ENCODE results near the gene SPRYD7. TPM values are rescaled to one million over a fixed set of nuclear protein-coding genes. Genes with fewer than 3 reads are reported as not detected.
"Not testable (repeated sequence)": the region's sequence is repeated elsewhere in the genome, so short reads cannot be mapped to it uniquely, and the experiment has no call there.

The SPRYD7 gene
- total RNA-seq, 2 donors from 2014 or later: 2.0 to 5.6 TPM

GRCh38 chr13:49951754-49952535, 15.8 kb upstream of the SPRYD7 start:
- Histone ChIP-seq H3K36me3 (ENCODE audit: control insufficient read depth, insufficient read depth, low read length) (no peaks in the 10 kb centered on the region), H3K4me1 (ENCODE audit: control insufficient read depth, insufficient read depth, low read length) (no peaks in the 10 kb centered on the region), H3K27me3 (ENCODE audit: control insufficient read depth, insufficient read depth, low read length, poor library complexity, severe bottlenecking) (no peaks in the 10 kb centered on the region), H3K4me3 (ENCODE audit: low read length) (no peak overlapping the region), H3K27ac (ENCODE audit: low read depth, low read length) (no peak overlapping the region), H3K9ac (ENCODE audit: extremely low read depth, low read length, poor library complexity, severe bottlenecking) (no peak overlapping the region), H3K9me3 (ENCODE audit: control insufficient read depth, low read length) (no peaks in the 10 kb centered on the region)
- Mint-ChIP-seq H3K27me3 (ENCODE audit: insufficient read depth) (peaks cover 11% of the 10 kb centered on the region), H3K36me3 (ENCODE audit: low read depth) (no peaks in the 10 kb centered on the region), H3K4me1 (no peaks in the 10 kb centered on the region), H3K9me3 (no peaks in the 10 kb centered on the region), H3K4me3 (no peak overlapping the region), H3K27ac (no peak overlapping the region)
- DNase-seq: no peak
- 86 to 88% methylated on average over 4 to 5 of the region's 7 CpGs for WGBS, 2 experiments (ENCODE audit: insufficient coverage in 1 of 2, insufficient read length in 1 of 2)
- TF ChIP-seq CTCF (conservative IDR thresholded peaks at IDR 0.05): no peak

DNA sequence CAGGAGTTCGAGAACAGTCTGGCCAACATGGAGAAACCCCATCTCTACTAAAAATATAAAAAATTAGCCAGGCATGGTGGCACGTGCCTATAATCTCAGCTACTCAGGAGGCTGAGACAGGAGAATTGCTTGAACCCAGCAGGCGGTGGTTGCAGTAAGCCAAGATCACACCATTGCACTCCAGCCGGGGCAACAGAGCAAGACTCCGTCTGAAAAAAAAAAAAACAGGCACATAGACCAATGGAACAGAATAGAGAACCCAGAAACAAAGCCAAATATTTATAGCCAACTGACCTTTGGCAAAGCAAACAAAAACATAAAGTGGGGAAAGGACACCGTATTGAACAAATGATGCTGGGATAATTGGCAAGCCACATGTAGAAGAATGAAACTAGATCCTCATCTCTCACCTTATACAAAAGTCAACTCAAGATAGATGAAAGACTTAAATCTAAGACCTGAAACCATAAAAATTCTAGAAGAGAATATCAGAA, 12.7 kb upstream of the SPRYD7 start:
- not testable (repeated sequence) for H3K4me1 ChIP-seq (ENCODE audit: control insufficient read depth, insufficient read depth, low read length); H3K4me3 ChIP-seq (ENCODE audit: low read length); H3K9ac ChIP-seq (ENCODE audit: extremely low read depth, low read length, poor library complexity, severe bottlenecking); H3K9me3 ChIP-seq (ENCODE audit: control insufficient read depth, low read length); H3K27me3 Mint-ChIP-seq (ENCODE audit: insufficient read depth); H3K4me3 Mint-ChIP-seq; H3K4me1 Mint-ChIP-seq; H3K36me3 Mint-ChIP-seq (ENCODE audit: low read depth); H3K27ac ChIP-seq (ENCODE audit: low read depth, low read length); DNase-seq; H3K9me3 Mint-ChIP-seq; H3K27me3 ChIP-seq (ENCODE audit: control insufficient read depth, insufficient read depth, low read length, poor library complexity, severe bottlenecking); H3K27ac Mint-ChIP-seq; H3K36me3 ChIP-seq (ENCODE audit: control insufficient read depth, insufficient read depth, low read length)
- WGBS, 2 experiments (ENCODE audit: insufficient coverage in 1 of 2, insufficient read length in 1 of 2): 93% methylated on average over 3 to 6 of the region's 6 CpGs

DNA sequence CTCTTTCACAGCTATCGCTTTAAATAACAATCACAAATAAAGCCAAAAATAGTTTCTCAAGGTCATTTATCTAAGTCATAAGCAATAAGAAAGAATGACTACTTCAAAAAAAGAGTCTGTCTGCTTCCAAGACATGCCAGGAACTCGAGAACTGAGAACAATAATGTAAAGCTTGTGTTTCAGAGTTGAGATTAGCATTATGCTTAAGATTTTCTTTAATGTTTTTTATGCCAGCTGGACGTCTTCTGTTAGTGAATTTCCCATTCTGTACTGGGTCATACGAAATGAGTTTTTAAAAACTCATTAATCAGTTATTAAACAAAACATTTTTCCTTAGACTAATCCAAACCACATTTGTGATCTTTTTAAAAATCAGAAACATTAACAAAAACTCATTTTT, 3.2 kb upstream of the SPRYD7 start:
- Mint-ChIP-seq H3K27me3 (ENCODE audit: insufficient read depth) (peaks cover 19% of the 10 kb centered on the region), H3K9me3 (no peaks in the 10 kb centered on the region), H3K36me3 (ENCODE audit: low read depth) (peaks cover 2% of the 10 kb centered on the region), H3K4me1 (peaks cover 5% of the 10 kb centered on the region), H3K4me3 (no peak overlapping the region), H3K27ac (no peak overlapping the region)
- DNase-seq: no peak
- H3K9me3 ChIP-seq (ENCODE audit: control insufficient read depth, low read length): no peaks in the 10 kb centered on the region
- TF ChIP-seq CTCF (conservative IDR thresholded peaks at IDR 0.05): no peak
- H3K4me1 ChIP-seq (ENCODE audit: control insufficient read depth, insufficient read depth, low read length): no peaks in the 10 kb centered on the region
- H3K36me3 ChIP-seq (ENCODE audit: control insufficient read depth, insufficient read depth, low read length): no peaks in the 10 kb centered on the region
- no peak overlapping the region for H3K27ac ChIP-seq (ENCODE audit: low read depth, low read length)
- H3K4me3 ChIP-seq (ENCODE audit: low read length): no peak overlapping the region
- H3K9ac ChIP-seq (ENCODE audit: extremely low read depth, low read length, poor library complexity, severe bottlenecking): no peak overlapping the region
- WGBS, 2 experiments (ENCODE audit: insufficient coverage in 1 of 2, insufficient read length in 1 of 2): 78 to 85% methylated on average over 4 of the region's 4 CpGs
- H3K27me3 ChIP-seq (ENCODE audit: control insufficient read depth, insufficient read depth, low read length, poor library complexity, severe bottlenecking): peaks cover 20% of the 10 kb centered on the region
